ENCODE data around the gene ZC3HAV1.

- TF ChIP-seq OSR1 (CRISPR knock-in tag; IDR thresholded peaks at IDR 0.05): no peak
- TF ChIP-seq RARB (CRISPR knock-in tag; IDR thresholded peaks at IDR 0.05): no peak
- TF ChIP-seq ARNTL (CRISPR knock-in tag; IDR thresholded peaks at IDR 0.05; ENCODE audit: borderline replicate concordance, low read depth): no peak
- no peak for TF ChIP-seq TSHZ2 (CRISPR knock-in tag; IDR thresholded peaks at IDR 0.05)
- TF ChIP-seq CREB5 (CRISPR knock-in tag; IDR thresholded peaks at IDR 0.05; ENCODE audit: low read depth): no peak
These were observed 2.8 kb upstream of the ZC3HAV1 start for GRCh38 chr7:139112316-139112715.

Data from SK-N-SH treated with all-trans-retinoic acid at 6 μM for 48 hours (cell line).